ENCODE measurements around the gene ABCF2.

GRCh38 chr7:151274936-151275812, 48.2 kb upstream of the ABCF2 start:
- no peak for TF ChIP-seq CTCF (IDR thresholded peaks at IDR 0.05)
- TF ChIP-seq POLR2A (IDR thresholded peaks at IDR 0.05) = no peak
